IPS DF 6.9 (cell line): ENCODE data around the gene PDE11A.

ENCODE experiments used
- DNase-seq: peaks from one replicate; pipeline ENCODE4 v3.0.0-alpha.2; 2013; ENCODE audit warnings: low read depth, low spot score
- H3K27ac ChIP-seq: one replicate; pipeline ENCODE4 v1.5.1; 2013; ENCODE audit warnings: low read length, control low read depth
- H3K27me3 ChIP-seq: 2 replicates; pipeline ENCODE4 v1.6.1; 2013; ENCODE audit warnings: mild to moderate bottlenecking, low read length; ENCODE audit not compliant: control insufficient read depth, insufficient read depth
- H3K36me3 ChIP-seq: 2 replicates; pipeline ENCODE4 v1.6.1; 2013; ENCODE audit warnings: low read length; ENCODE audit not compliant: control insufficient read depth, insufficient read depth
- H3K4me1 ChIP-seq: 2 replicates; pipeline ENCODE4 v1.6.1; 2013; ENCODE audit warnings: low read length; ENCODE audit not compliant: control insufficient read depth, insufficient read depth
- H3K4me3 ChIP-seq: 2 replicates; pipeline ENCODE4 v1.5.1; 2013; ENCODE audit warnings: mild to moderate bottlenecking, low read length
- H3K9me3 ChIP-seq: 2 replicates; pipeline ENCODE4 v1.6.1; 2013; ENCODE audit warnings: low read length, inconsistent platforms; ENCODE audit not compliant: control insufficient read depth, insufficient read depth
- WGBS: extraction: QIAGEN DNeasy Blood & Tissue Kit; methylation state at CpG from one replicate; pipeline ENCODE4 v1.1.7; 2013; ENCODE audit warnings: mixed read lengths, missing lambda C conversion rate; ENCODE audit not compliant: insufficient read length, insufficient coverage; 5-methylcytosine and 5-hydroxymethylcytosine counted together

PDE11A gene

DNA sequence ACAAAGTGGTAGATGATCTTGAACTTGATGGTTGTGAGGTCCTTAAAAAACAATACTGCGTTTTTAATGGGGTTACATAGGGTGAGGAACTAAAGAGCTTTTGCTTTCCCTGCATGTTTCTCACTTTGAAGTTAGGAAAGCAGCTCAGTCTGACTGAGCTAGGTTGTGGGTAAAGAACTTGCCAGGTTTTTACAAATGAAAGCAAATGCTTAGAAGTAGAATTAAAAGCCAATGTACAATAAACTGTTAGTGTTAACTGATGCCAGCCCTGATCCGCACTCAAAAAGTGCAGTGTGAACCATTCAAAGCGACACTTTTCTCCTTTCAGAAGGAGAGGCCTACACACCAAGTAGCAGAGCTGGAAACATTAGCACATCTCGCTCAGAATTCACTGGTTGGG is 409.7 kb downstream of the PDE11A start:
- DNase-seq, result no peak

GRCh38 chr2:177660742-177661141 is 411.8 kb downstream of the PDE11A start:
- H3K27me3 ChIP-seq, result peaks cover 6% of the 10 kb centered on the region; the same call in 1 of the 2 replicates
- no peak overlapping the region for H3K27ac ChIP-seq
- no CpG with 5 or more reads among the region's 3 CpGs for WGBS
- no peaks in the 10 kb centered on the region for H3K9me3 ChIP-seq
- no peak overlapping the region for H3K4me3 ChIP-seq
- H3K36me3 ChIP-seq, result no peaks in the 10 kb centered on the region
- DNase-seq, result no peak
- no peaks in the 10 kb centered on the region for H3K4me1 ChIP-seq

More for the DNA sequence above, 409.7 kb downstream of the PDE11A start:
- H3K4me3 ChIP-seq, result no peak overlapping the region
- peaks cover 8% of the 10 kb centered on the region; the same call in 1 of the 2 replicates for H3K27me3 ChIP-seq
- no peaks in the 10 kb centered on the region for H3K36me3 ChIP-seq
- no peaks in the 10 kb centered on the region for H3K4me1 ChIP-seq
- no peaks in the 10 kb centered on the region for H3K9me3 ChIP-seq
- H3K27ac ChIP-seq, result no peak overlapping the region
- no CpG with 5 or more reads among the region's 4 CpGs for WGBS

GRCh38 chr2:177658309-177658708 is 414.3 kb downstream of the PDE11A start:
- Histone ChIP-seq H3K4me1 (no peaks in the 10 kb centered on the region), H3K4me3 (no peak overlapping the region), H3K9me3 (no peaks in the 10 kb centered on the region), H3K27ac (no peak overlapping the region), H3K36me3 (no peaks in the 10 kb centered on the region), H3K27me3 (peaks cover 6% of the 10 kb centered on the region; the same call in 1 of the 2 replicates)
- DNase-seq, result no peak

DNA sequence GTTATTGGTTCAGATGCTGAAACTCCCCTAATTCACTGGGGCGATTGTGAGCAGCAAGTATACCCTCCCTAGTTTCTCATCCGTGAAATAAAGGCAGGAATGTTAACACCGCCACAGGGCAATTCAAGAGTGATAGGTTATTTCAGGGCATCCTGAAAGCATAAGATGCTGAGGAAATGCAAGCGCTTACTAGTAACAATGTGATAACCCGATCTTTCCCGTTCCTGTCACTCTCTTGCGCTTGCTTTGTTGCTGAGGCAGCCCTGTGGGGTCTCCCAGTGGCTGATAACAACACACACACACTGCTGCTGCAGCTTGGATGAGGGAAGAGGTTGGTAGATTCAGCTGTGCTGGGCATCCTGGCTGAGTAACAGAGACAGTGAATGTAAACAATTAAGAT is 420.7 kb downstream of the PDE11A start:
- Histone ChIP-seq H3K4me1 (no peaks in the 10 kb centered on the region; the same call in 1 of the 2 replicates), H3K27ac (no peak overlapping the region), H3K36me3 (no peaks in the 10 kb centered on the region), H3K27me3 (no peaks in the 10 kb centered on the region), H3K9me3 (no peaks in the 10 kb centered on the region), H3K4me3 (no peak overlapping the region)
- no peak for DNase-seq
- no CpG with 5 or more reads among the region's 7 CpGs for WGBS

- Histone ChIP-seq H3K27ac (no peak overlapping the region), H3K4me1 (no peaks in the 10 kb centered on the region; the same call in 1 of the 2 replicates), H3K36me3 (no peaks in the 10 kb centered on the region), H3K9me3 (no peaks in the 10 kb centered on the region), H3K27me3 (no peaks in the 10 kb centered on the region), H3K4me3 (no peak overlapping the region)
- no peak for DNase-seq
- WGBS, result 100% methylated on average over 1 of the region's 4 CpGs
Measured at GRCh38 chr2:177649568-177650518, 422.7 kb downstream of the PDE11A start.

DNA sequence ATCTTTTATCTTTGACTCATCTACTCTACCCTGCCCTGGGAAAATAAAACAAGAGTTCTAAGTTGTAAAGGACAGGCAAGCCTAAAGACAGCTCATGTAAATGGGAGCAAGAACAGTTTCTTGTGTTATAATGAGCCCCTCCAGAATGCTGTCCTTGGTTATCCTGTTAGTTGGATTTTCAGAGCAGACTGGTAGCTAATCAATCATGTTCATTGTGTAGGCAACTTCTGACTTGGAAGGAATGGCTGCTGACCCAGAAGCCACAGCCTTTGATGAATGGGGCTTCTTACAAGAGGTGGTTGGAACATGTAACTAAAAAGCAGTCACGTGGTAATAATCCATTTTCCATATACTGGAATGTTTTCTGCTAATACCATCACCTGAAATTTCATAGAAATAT is 425.8 kb downstream of the PDE11A start:
- no peak overlapping the region for H3K27ac ChIP-seq
- H3K36me3 ChIP-seq, result no peaks in the 10 kb centered on the region
- no peak for DNase-seq
- H3K4me1 ChIP-seq, result no peaks in the 10 kb centered on the region
- no peaks in the 10 kb centered on the region for H3K27me3 ChIP-seq
- H3K4me3 ChIP-seq, result no peak overlapping the region
- no peaks in the 10 kb centered on the region; the same call in 1 of the 2 replicates for H3K9me3 ChIP-seq
- no CpG with 5 or more reads among the region's 1 CpG for WGBS

DNA sequence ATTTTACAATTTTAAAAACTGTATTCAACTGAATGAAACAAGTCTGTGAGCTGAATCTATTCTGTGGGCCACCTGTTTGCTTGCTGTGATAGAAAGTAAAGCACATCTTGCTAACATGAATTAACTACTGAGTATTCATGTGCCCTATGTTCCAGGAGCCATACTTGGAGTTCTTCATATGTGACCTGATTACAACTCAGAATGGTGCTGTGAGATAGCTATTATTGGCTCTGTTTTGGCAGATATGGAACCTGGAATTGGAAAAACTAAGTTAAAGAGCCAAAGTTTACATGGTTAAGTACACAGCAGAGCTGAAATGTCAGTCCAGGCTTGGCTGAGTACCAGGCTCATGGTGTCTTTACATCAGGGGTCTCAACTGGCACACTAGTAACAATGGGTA is 426.3 kb downstream of the PDE11A start:
- no peaks in the 10 kb centered on the region for H3K4me1 ChIP-seq
- H3K27ac ChIP-seq, result no peak overlapping the region
- H3K27me3 ChIP-seq, result no peaks in the 10 kb centered on the region
- H3K4me3 ChIP-seq, result no peak overlapping the region
- H3K9me3 ChIP-seq, result no peaks in the 10 kb centered on the region; the same call in 1 of the 2 replicates
- H3K36me3 ChIP-seq, result no peaks in the 10 kb centered on the region
- no peak for DNase-seq

- WGBS, result no CpG with 5 or more reads among the region's 2 CpGs
- no peaks in the 10 kb centered on the region for H3K4me1 ChIP-seq
- H3K9me3 ChIP-seq, result no peaks in the 10 kb centered on the region; the same call in 1 of the 2 replicates
- H3K4me3 ChIP-seq, result no peak overlapping the region
- no peaks in the 10 kb centered on the region for H3K27me3 ChIP-seq
- DNase-seq, result no peak
- H3K36me3 ChIP-seq, result no peaks in the 10 kb centered on the region
- no peak overlapping the region for H3K27ac ChIP-seq
Measured at GRCh38 chr2:177641331-177641730, 431.2 kb downstream of the PDE11A start.

DNA sequence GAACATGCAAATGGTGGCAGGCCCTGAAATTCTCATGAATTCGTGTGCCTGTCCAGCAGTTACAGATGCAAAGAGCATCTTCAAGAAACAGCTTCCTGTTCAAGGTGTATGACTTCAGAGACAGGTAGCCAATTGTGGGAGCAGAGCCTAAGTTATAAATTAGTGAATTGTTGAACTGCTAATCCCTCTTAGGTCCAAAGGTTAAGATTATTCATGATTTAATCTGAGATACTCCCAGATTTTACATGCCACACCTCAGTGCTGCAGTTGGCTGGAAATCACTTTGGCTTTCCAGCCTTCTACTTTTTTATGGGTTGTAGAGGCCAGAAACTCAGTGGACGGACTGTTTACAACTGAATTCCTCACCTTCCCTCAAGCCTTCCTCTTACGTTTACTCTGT is 432.2 kb downstream of the PDE11A start:
- H3K4me3 ChIP-seq, result no peak overlapping the region
- H3K36me3 ChIP-seq, result no peaks in the 10 kb centered on the region
- H3K4me1 ChIP-seq, result no peaks in the 10 kb centered on the region
- no peak overlapping the region for H3K27ac ChIP-seq
- no peaks in the 10 kb centered on the region for H3K27me3 ChIP-seq
- no CpG with 5 or more reads among the region's 3 CpGs for WGBS
- no peak for DNase-seq
- no peaks in the 10 kb centered on the region; the same call in 1 of the 2 replicates for H3K9me3 ChIP-seq

DNA sequence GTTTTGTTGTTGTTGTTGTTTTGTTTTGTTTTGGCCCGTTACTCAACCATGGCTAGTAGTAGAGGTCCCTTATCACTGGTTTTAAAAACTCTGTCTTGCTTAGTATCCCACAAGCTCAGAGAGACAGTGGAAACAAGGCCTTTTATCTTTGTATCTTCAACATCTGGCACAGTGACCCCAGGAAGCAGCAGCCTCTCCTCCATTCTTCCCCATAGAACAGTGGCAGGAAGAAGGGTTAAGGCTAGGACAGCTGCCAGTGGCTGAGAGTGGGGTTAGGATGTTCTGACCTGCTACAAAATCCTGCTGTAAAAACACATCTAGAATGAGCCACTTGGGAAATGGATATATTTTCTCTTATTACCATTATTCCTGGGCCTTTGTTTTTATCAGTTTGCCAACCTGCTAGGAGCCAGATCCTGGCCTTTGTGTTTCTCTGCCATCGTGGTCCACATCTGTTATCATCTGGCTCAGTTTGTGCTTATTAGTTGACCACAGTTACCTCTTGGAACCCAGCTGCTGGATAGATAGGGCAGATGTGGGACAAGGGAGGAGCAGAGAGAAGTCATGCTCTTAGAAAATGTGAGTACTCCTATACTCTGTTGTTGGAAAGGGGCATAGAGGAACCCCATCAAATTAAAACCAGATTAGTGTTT is 433.2 kb downstream of the PDE11A start:
- Histone ChIP-seq H3K9me3 (no peaks in the 10 kb centered on the region; the same call in 1 of the 2 replicates), H3K4me3 (no peak overlapping the region), H3K4me1 (no peaks in the 10 kb centered on the region), H3K27me3 (no peaks in the 10 kb centered on the region), H3K27ac (no peak overlapping the region), H3K36me3 (no peaks in the 10 kb centered on the region)
- DNase-seq, result no peak
- no CpG with 5 or more reads among the region's 2 CpGs for WGBS
